Mucosa of rectum (tissue), 2 donors: Measurements from ENCODE around the gene SELE.

Experiments
- H3K27ac ChIP-seq, 2 donors: one replicate each; pipeline ENCODE4 v1.7.0; 2013; ENCODE audit warnings: inconsistent platforms in 2 of 2, low read depth in 2 of 2, low read length in 2 of 2
- H3K27me3 ChIP-seq, 2 donors: one replicate each; pipeline ENCODE4 v1.7.0; 2013; ENCODE audit warnings: low read length in 2 of 2; ENCODE audit not compliant: control insufficient read depth in 2 of 2, insufficient read depth in 2 of 2
- H3K36me3 ChIP-seq, 2 donors: one replicate each; pipeline ENCODE4 v1.7.0; 2013; ENCODE audit warnings: low read length in 2 of 2; ENCODE audit not compliant: control insufficient read depth in 2 of 2, insufficient read depth in 2 of 2
- H3K4me1 ChIP-seq, 2 donors: one replicate each; pipeline ENCODE4 v1.7.0; 2013; ENCODE audit warnings: low read length in 2 of 2, mild to moderate bottlenecking in 1 of 2; ENCODE audit not compliant: control insufficient read depth in 2 of 2, insufficient read depth in 2 of 2
- H3K4me3 ChIP-seq, 2 donors: one replicate each; pipeline ENCODE4 v1.7.0; 2013; ENCODE audit warnings: low read length in 2 of 2
- H3K9ac ChIP-seq, 2 donors: one replicate each; pipeline ENCODE4 v1.7.0; 2013; ENCODE audit warnings: low read length in 2 of 2, low read depth in 1 of 2, mild to moderate bottlenecking in 1 of 2
- H3K9me3 ChIP-seq, 2 donors: one replicate each; pipeline ENCODE4 v1.7.0; 2013; ENCODE audit warnings: low read length in 2 of 2; ENCODE audit not compliant: control insufficient read depth in 2 of 2
- donor health status: healthy.
- donor health status: Normal muscosa, but diverticular disease.

Gene SELE

GRCh38 chr1:169753549-169753948 is 19.7 kb upstream of the SELE start:
- Histone ChIP-seq H3K4me3 (no peak overlapping the region), H3K36me3 (no peaks in the 10 kb centered on the region), H3K9me3 (no peaks in the 10 kb centered on the region), H3K9ac (no peak overlapping the region), H3K27ac (no peak overlapping the region), H3K4me1 (no peaks in the 10 kb centered on the region), H3K27me3 (no peaks in the 10 kb centered on the region)

DNA sequence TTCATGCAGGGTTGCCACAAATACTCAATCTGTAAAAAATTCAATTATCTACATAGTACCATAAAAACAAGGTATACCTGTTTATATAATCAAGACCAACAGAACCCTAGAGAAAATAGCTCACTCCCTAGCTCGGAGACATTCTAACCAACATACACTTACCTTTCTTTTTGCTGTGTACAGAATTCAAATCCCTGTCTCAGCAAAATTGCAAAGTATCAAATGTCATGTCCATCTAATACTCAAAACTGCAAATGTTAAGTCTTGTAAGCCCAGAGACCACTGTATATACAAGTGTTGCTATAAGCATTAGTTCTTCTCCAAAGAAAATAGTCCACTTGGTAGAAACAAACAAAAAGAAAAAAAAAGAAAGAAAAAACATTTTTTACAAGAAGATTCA is 16.2 kb upstream of the SELE start:
- Histone ChIP-seq H3K27me3 (no peaks in the 10 kb centered on the region), H3K9me3 (no peaks in the 10 kb centered on the region), H3K4me1 (no peaks in the 10 kb centered on the region), H3K36me3 (no peaks in the 10 kb centered on the region), H3K9ac (no peak overlapping the region), H3K27ac (no peak overlapping the region), H3K4me3 (no peak overlapping the region)

GRCh38 chr1:169746550-169746949 is 12.7 kb upstream of the SELE start:
- no peaks in the 10 kb centered on the region for H3K27me3 ChIP-seq
- H3K27ac ChIP-seq, result no peak overlapping the region
- H3K9me3 ChIP-seq, result no peaks in the 10 kb centered on the region
- H3K4me3 ChIP-seq, result no peak overlapping the region
- H3K36me3 ChIP-seq, result no peaks in the 10 kb centered on the region
- H3K4me1 ChIP-seq, result no peaks in the 10 kb centered on the region
- H3K9ac ChIP-seq, result no peak overlapping the region

GRCh38 chr1:169745015-169745861 is 11.4 kb upstream of the SELE start:
- no peak overlapping the region for H3K4me3 ChIP-seq
- no peak overlapping the region for H3K27ac ChIP-seq

GRCh38 chr1:169741666-169742394 is 8.0 kb upstream of the SELE start:
- Histone ChIP-seq H3K27ac (no peak overlapping the region), H3K9ac (no peak overlapping the region), H3K9me3 (no peaks in the 10 kb centered on the region), H3K4me1 (no peaks in the 10 kb centered on the region), H3K4me3 (no peak overlapping the region), H3K27me3 (no peaks in the 10 kb centered on the region), H3K36me3 (no peaks in the 10 kb centered on the region)

More at GRCh38 chr1:169745015-169745861, 11.4 kb upstream of the SELE start:
- Histone ChIP-seq H3K9ac (no peak overlapping the region), H3K27me3 (no peaks in the 10 kb centered on the region), H3K9me3 (no peaks in the 10 kb centered on the region), H3K4me1 (no peaks in the 10 kb centered on the region), H3K36me3 (no peaks in the 10 kb centered on the region)

DNA sequence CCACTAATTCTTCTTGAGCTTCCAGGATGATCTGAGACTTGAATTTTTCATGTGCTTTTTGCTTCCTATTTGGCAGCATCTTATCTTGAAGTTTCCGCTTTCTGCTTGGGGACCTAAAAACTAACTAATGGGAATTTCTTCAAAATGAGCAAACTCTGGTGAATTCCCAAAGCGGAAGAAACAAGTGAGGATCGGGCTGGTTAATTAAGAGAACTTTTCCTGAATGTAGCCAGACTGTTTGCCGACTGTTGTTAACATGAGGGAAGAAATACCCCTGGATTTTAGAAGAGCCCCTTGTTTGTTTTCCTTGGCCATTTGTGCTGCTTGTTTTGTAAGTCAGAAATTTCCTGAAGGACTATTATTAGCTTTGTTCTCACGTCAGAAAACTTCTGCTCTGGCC is 6.1 kb upstream of the SELE start:
- Histone ChIP-seq H3K4me3 (no peak overlapping the region), H3K9ac (no peak overlapping the region), H3K27me3 (no peaks in the 10 kb centered on the region), H3K9me3 (no peaks in the 10 kb centered on the region), H3K4me1 (no peaks in the 10 kb centered on the region), H3K27ac (no peak overlapping the region), H3K36me3 (no peaks in the 10 kb centered on the region)

DNA sequence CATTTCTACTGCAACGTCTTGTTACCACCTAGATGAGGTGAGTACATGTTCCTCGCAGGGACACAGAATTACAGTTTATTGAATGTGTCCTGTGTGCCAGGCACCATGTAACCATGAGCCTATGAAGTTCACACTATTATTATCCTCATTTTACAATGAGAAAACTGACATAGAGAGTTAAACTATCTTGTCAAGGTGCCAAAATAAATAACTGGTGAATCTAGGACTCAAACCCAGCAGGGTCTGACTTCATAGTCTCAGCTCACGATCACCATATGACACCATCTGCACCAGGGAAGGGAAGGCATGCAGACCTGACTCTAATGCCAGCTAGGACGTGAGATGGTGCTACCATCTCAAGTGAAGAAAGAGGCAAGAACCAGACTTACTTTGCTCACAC is 2.4 kb downstream of the SELE start:
- no peaks in the 10 kb centered on the region for H3K36me3 ChIP-seq
- no peak overlapping the region for H3K9ac ChIP-seq
- no peak overlapping the region for H3K4me3 ChIP-seq
- H3K27me3 ChIP-seq, result no peaks in the 10 kb centered on the region
- H3K27ac ChIP-seq, result no peak overlapping the region
- no peaks in the 10 kb centered on the region for H3K9me3 ChIP-seq
- peaks cover 0 to 10% of the 10 kb centered on the region in 2 donors for H3K4me1 ChIP-seq

DNA sequence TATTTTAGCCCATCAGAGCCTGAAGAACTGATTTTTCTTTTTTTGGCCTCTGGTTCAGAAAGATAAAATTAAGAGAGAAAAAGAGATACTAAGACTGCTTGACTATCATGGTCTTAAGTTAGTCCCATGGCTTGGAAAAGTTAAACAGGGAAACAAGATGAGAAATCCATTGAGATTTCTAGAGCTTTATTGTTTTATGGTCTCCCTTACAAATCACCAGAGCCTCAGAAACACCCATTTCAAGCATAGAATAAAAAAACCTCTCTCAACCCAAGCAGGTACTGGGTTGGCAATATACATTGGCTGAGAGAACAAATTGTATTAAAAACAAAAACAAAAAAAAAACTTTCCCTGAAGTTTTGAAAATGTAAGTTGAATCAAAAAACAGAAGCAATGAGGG is 3.9 kb downstream of the SELE start:
- Histone ChIP-seq H3K36me3 (no peaks in the 10 kb centered on the region), H3K27ac (no peak overlapping the region), H3K9ac (no peak overlapping the region), H3K27me3 (no peaks in the 10 kb centered on the region), H3K9me3 (no peaks in the 10 kb centered on the region), H3K4me1 (peaks cover 0 to 11% of the 10 kb centered on the region in 2 donors), H3K4me3 (no peak overlapping the region)

DNA sequence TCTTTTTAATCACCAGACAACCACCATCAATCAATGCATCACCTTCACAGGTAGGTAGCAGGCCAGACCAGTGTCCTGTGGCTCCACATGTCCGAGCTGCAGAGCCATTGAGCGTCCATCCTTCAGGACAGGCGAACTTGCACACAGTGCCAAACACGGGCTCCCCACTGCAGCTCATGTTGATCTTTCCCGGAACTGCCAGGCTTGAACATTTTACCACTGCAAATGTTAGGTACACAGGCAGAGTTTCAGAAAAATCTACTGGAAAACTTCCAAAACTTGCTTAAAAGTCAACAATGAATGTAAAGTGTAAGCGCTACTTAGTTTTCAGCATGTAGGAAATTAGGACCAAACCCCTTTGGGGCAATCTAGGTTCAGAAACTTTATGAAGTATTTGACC is 6.6 kb downstream of the SELE start:
- Histone ChIP-seq H3K4me3 (no peak overlapping the region), H3K4me1 (peaks cover 0 to 11% of the 10 kb centered on the region in 2 donors), H3K9me3 (no peaks in the 10 kb centered on the region), H3K9ac (no peak overlapping the region), H3K36me3 (no peaks in the 10 kb centered on the region), H3K27ac (peak overlapping the region in 1 of 2 donors; percentile 29), H3K27me3 (no peaks in the 10 kb centered on the region)

DNA sequence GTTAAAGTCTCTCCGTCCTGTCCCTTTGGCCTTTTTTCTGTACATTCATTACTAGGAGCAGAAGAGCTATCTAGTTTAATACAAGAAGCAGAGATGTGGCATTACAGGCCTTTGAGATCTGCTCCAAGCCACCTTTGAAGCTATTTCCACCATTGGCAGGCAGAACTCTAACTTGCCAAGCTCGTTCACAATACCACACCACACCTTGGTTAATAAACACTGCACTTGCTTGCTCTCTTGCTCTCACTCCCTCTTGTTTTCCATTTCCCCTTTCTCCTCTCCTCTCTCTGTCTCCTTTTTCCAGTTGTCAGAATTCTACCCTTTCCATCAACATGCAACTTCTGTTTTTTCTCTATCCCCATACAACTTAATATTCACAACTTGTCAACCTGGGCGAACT is 7.0 kb downstream of the SELE start:
- Histone ChIP-seq H3K4me3 (no peak overlapping the region), H3K27ac (peak overlapping the region; percentile 29 to 39), H3K9ac (no peak overlapping the region), H3K4me1 (peaks cover 0 to 11% of the 10 kb centered on the region in 2 donors), H3K27me3 (no peaks in the 10 kb centered on the region), H3K36me3 (no peaks in the 10 kb centered on the region), H3K9me3 (no peaks in the 10 kb centered on the region)
